ENCODE measurements around the gene GEMIN5. TPM values are rescaled to one million over a fixed set of nuclear protein-coding genes. Genes with fewer than 3 reads are reported as not detected.

The GEMIN5 gene
- polyA plus RNA-seq, 1 of the 3 experiments (the other 2 are of a cell fraction), result 6.6 TPM

GRCh38 chr5:154849264-154849785 is 88.7 kb downstream of the GEMIN5 start (continued):
- TF ChIP-seq RFX5 (IDR thresholded peaks at IDR 0.05; ENCODE audit: low read length) (no peak), TAF1 (IDR thresholded peaks at IDR 0.05; ENCODE audit: borderline replicate concordance, low read depth, low read length) (no peak), YY1 (IDR thresholded peaks at IDR 0.05; ENCODE audit: low read depth) (no peak), FOXM1 (IDR thresholded peaks at IDR 0.05; ENCODE audit: low read depth) (no peak), RXRA (IDR thresholded peaks at IDR 0.05; ENCODE audit: borderline replicate concordance, low read depth) (no peak), NFIC (IDR thresholded peaks at IDR 0.05; ENCODE audit: borderline replicate concordance) (no peak), USF1 (IDR thresholded peaks at IDR 0.05; ENCODE audit: borderline replicate concordance, low read depth) (no peak), EP300 (IDR thresholded peaks at IDR 0.05; ENCODE audit: borderline replicate concordance in 1 of 2, low read depth in 1 of 2, low read length in 1 of 2) (no peak)

- H3K27me3 ChIP-seq (ENCODE audit: insufficient read depth), result no peaks in the 10 kb centered on the region
- no peaks in the 10 kb centered on the region for H3K36me3 ChIP-seq (replicated peaks in 1 of 2; ENCODE audit: control insufficient read depth in 1 of 2, insufficient read depth in 2 of 2, low read length in 1 of 2)
- H3K27ac ChIP-seq (ENCODE audit: low read depth in 2 of 2, low read length in 1 of 2), result peak overlapping the region in 1 of 2 experiments; percentile 67; a peak in 2 of 4 replicates
- no peak overlapping the region for H2AFZ ChIP-seq (ENCODE audit: low read depth)
- H3K4me1 ChIP-seq (ENCODE audit: control insufficient read depth in 1 of 2, insufficient read depth in 2 of 2, low read depth in 1 of 2, low read length in 1 of 2), result peaks cover 0 to 8% of the 10 kb centered on the region in 2 experiments; a peak in 2 of 4 replicates
- no peaks in the 10 kb centered on the region for H4K20me1 ChIP-seq (ENCODE audit: insufficient read depth)
- TF ChIP-seq GATA2 (CRISPR knock-in tag; IDR thresholded peaks at IDR 0.05) (peak; percentile 94), REST (IDR thresholded peaks at IDR 0.05; ENCODE audit: low read depth, low read length) (no peak), FOSL2 (IDR thresholded peaks at IDR 0.05; ENCODE audit: borderline replicate concordance, low read depth) (no peak), EP300 (IDR thresholded peaks at IDR 0.05; ENCODE audit: borderline replicate concordance in 1 of 2, low read depth in 1 of 2, low read length in 1 of 2) (peak in 1 of 2 experiments; percentile 34; a peak in 1 of 4 replicates), TCF12 (IDR thresholded peaks at IDR 0.05) (no peak), ELF1 (IDR thresholded peaks at IDR 0.05) (no peak), CHD2 (IDR thresholded peaks at IDR 0.05; ENCODE audit: low read length, partially characterized antibody) (peak; percentile 13), NFIC (IDR thresholded peaks at IDR 0.05; ENCODE audit: borderline replicate concordance) (no peak), MXI1 (IDR thresholded peaks at IDR 0.05; ENCODE audit: low read depth, low read length) (0 out of 2 replicates have a peak, but pooled peaks have one; percentile 14)
- no peaks in the 10 kb centered on the region for H3K9me3 ChIP-seq
- CTCF ChIA-PET, result interaction anchor here (0.9 to 1.8 kb wide), 6 partner anchors 10 to 194 kb away, joined by 3 to 5 read pairs (median 3); no protein-coding TSS in a partner anchor
- POLR2A ChIA-PET, result interaction anchor here (1.2 kb wide), 1 partner anchor 12 kb away, joined by 3 read pairs; no protein-coding TSS in a partner anchor
- DNase-seq, result peak; percentile 56
- WGBS (ENCODE audit: low lambda C conversion rate), result 66% methylated on average over 5 of the region's 5 CpGs
- no peaks in the 10 kb centered on the region for H3K9me2 ChIP-seq
- no peaks in the 10 kb centered on the region for H3K79me2 ChIP-seq (ENCODE audit: insufficient read depth)
- no peak overlapping the region for H3K9ac ChIP-seq
- peaks cover 7% of the 10 kb centered on the region for H3F3A ChIP-seq (replicated peaks; ENCODE audit: insufficient read depth)
- no peak overlapping the region for H3K4me3 ChIP-seq (ENCODE audit: low read depth in 2 of 2, low read length in 1 of 2)
- no peak overlapping the region for H3K4me2 ChIP-seq
Measured at GRCh38 chr5:154844809-154845208, 93.2 kb downstream of the GEMIN5 start.
